ENCODE data around the gene ULBP3.

DNA sequence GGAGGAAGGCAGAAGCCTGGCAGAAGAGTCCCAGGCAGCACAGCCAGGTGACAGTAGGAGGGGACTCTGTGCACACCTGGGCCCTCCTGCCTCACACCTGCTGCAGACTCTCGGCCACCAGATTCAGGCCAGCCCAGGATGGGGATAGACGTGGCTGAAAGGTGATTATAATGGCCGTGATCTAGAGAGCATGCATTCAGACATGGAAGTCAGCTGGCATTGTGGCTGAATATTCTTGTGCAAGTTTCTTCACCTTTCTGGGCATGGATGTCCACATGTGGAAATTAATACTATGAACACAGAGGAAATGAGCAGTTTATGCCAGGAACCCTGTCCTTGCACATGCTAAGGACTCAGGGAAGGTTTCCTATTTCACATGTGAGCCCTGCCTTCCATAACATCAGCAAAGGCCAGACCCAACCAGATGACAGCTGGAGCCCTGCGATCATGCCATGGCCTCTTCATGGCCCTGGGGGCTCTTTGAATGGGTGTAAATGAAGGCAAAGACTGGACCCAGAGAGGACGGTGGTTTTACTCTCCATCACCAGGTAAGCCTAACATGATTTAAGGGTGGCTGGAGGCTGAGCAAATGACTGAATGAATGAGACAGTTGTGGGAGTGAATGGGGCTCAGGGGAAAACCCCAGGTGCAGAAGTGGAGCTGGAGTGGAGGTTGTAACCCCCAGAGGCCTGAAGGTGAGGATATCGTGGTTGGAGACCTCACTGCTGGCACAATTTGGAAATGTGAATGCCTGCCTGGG is 40.9 kb downstream of the ULBP3 start:
- no peak for TF ChIP-seq POLR2A (IDR thresholded peaks at IDR 0.05; ENCODE audit: low read length)
- no peak for TF ChIP-seq GATA1 (IDR thresholded peaks at IDR 0.05; ENCODE audit: low read depth, low read length)

All from erythroblast (primary cell).